HG03354 (cell line): ENCODE results near the gene GNL3.
"Not testable (repeated sequence)": the region's sequence is repeated elsewhere in the genome, so short reads cannot be mapped to it uniquely, and the experiment has no call there.

Source experiments
- ATAC-seq: cut with Tn5 transposase; IDR thresholded peaks from one replicate; pipeline ENCODE4 v1.9.1; 2021; ENCODE audit warnings: mild to moderate bottlenecking; ENCODE audit not compliant: unreplicated experiment, poor library complexity, severe bottlenecking

Gene GNL3

GRCh38 chr3:52685709-52686691, at the start of gene GNL3, which contains the start of gene PBRM1:
TSS of gene GNL3 (plus strand) at chr3:52686032. CDS start at chr3:52686093, 61 bp downstream.
TSS of gene PBRM1 (minus strand) at chr3:52685913.
- peak; percentile 75 for ATAC-seq

GRCh38 chr3:52636673-52637072, 49.2 kb upstream of the GNL3 start:
- ATAC-seq = no peak

GRCh38 chr3:52645549-52645948, 40.3 kb upstream of the GNL3 start:
- ATAC-seq = no peak

- ATAC-seq = no peak
These were observed 36.2 kb upstream of the GNL3 start for GRCh38 chr3:52649461-52650210.

GRCh38 chr3:52650439-52650838, 35.4 kb upstream of the GNL3 start:
- no peak for ATAC-seq

- ATAC-seq = no peak
These were observed 34.2 kb upstream of the GNL3 start for GRCh38 chr3:52651592-52651991.

- ATAC-seq = no peak
These were observed 29.9 kb upstream of the GNL3 start for GRCh38 chr3:52655895-52656294.

GRCh38 chr3:52660046-52660445, 25.8 kb upstream of the GNL3 start:
- ATAC-seq = no peak

- ATAC-seq = no peak
These were observed 22.7 kb upstream of the GNL3 start for GRCh38 chr3:52663098-52663497.

- ATAC-seq = peak; percentile 78
These were observed 15.0 kb upstream of the GNL3 start for GRCh38 chr3:52670621-52671521.

- ATAC-seq = no peak
These were observed 14.2 kb upstream of the GNL3 start for GRCh38 chr3:52671676-52672075.

GRCh38 chr3:52676201-52676600, 9.6 kb upstream of the GNL3 start:
- ATAC-seq = not testable (repeated sequence)

GRCh38 chr3:52678265-52679198, 7.3 kb upstream of the GNL3 start:
- ATAC-seq = no peak

GRCh38 chr3:52679199-52679538, 6.7 kb upstream of the GNL3 start:
- no peak for ATAC-seq

GRCh38 chr3:52679811-52680210, 6.0 kb upstream of the GNL3 start:
- no peak for ATAC-seq

GRCh38 chr3:52681596-52681995, 4.2 kb upstream of the GNL3 start:
- no peak for ATAC-seq

GRCh38 chr3:52682016-52682415, 3.8 kb upstream of the GNL3 start:
- no peak for ATAC-seq

GRCh38 chr3:52683611-52684010, 2.2 kb upstream of the GNL3 start:
- no peak for ATAC-seq

- no peak for ATAC-seq
These were observed 1.6 kb upstream of the GNL3 start for GRCh38 chr3:52684184-52684583.
